NCI-H1092 treated with DMSO at 0.1 percent for 48 hours (cell line): ENCODE results near the gene LRATD1.

ENCODE experiments used
- DNase-seq: peaks from one replicate; lab custom pipeline; 2025; lab: John Stamatoyannopoulos, UW

The LRATD1 gene

DNA sequence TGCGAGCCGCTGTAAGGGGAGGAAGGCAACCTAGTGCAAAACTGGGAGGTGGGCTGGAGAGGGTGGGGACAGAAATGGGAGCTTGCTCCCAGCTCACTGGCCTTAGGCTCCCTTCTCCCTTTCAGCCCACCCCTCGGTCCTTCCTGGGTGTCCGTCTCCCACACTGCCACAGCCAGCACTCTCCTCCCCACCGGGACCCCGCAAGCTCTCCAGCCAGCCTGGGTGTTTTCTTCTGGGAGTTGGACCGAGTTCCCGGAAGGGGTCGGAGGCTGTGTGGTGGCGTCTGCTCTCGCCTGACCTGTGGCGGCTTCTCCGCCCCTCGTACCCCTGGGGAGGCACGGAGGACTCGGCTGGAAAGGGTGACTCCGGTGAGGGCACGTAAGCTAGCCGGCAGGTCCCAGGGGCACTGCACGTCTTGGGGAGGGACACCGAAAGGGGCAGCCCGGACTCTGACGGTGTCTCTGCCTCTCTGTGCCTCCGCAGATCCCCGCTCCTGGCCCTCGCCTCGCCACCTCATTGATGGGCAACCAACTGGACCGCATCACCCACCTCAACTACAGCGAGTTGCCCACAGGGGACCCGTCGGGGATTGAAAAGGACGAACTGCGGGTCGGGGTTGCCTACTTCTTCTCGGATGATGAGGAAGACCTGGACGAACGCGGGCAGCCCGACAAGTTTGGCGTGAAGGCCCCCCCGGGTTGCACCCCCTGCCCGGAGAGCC lies 1.1 kb downstream of the LRATD1 start:
- no peak for DNase-seq

- no peak for DNase-seq
Observed at GRCh38 chr2:14634182-14634488, 1.6 kb downstream of the LRATD1 start.

DNA sequence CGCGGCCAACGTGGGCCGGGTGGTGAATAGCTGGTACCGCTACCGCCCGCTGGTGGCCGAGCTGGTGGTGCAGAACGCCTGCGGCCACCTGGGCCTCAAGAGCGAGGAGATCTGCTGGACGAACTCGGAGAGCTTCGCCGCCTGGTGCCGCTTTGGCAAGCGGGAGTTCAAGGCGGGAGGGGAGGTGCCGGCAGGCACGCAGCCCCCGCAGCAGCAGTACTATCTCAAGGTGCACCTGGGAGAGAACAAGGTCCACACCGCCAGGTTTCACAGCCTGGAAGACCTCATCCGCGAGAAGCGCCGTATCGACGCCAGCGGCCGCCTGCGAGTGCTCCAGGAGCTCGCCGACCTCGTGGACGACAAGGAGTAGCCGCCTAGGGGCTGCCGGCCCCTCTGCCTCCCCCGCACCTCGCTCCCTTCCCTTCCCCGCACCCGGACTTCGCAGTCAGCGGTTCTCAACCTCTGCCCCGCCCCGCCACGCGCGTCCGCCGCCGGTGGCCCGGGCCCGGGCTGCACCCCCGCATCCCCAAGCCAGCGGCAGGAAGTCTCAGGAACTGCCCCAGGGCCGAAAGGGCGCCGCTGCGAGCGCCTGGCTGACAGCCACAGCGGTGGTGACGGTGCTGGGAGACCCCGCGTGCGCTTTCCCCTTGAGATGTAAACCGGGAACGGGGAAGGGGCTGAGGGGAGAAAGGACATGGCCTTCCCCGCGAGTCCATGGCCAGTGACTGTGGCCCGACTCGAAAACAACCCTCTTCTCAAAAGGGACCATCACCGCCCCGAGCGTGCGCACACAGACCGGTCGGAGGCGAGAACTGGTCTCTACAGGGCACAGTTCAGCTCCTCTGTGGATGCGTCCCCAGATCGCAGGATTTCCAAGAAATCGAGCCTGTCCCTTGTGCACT lies 2.2 kb downstream of the LRATD1 start:
- DNase-seq = peak; percentile 70

DNA sequence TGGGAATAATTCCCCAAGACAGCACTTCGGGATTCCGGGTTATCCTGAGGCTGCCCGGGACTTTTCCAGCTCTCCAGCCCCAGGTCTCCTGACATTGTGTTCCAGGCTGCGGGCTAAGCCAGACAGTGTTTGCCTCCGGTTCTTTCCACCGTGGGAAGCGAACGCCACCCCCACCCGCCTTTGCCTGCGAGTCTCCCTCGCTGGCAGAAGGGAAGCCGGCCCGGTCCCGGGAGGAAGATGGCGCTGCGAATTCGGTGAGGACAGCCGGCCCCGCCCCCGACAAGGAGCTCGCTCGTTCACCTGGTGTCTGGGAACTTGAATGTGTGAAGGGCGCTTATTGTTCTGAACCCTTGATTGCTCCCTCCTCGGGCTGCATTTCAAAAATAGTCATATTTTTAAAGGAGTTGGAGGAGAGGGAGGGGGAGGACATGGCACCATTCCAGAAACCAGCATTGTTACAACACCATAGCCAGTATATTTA lies 2.9 kb downstream of the LRATD1 start:
- DNase-seq = peak; percentile 76

DNA sequence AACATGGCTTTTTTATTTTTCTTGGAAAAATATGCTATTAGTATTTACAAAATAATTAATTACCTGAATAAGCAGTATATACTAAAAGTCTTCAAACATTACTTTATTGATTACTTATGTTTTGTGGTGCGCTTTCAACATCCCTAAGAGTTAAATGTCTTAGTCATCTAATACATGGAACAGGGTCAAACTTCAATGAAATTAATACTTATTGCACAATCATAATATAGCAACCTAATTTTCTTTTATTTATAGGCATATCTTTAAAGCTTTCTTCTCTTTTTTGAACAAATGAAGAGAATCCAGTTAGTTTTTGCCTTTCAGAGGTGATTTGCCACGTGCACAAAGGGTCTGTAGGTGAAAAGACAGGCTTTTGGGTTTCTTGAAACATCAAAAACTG lies 6.0 kb downstream of the LRATD1 start:
- no peak for DNase-seq

GRCh38 chr2:14641116-14641515 lies 8.6 kb downstream of the LRATD1 start:
- DNase-seq = no peak

- DNase-seq = no peak
Observed at GRCh38 chr2:14642499-14642898, 10.0 kb downstream of the LRATD1 start.

GRCh38 chr2:14647714-14648113 lies 15.2 kb downstream of the LRATD1 start:
- DNase-seq = no peak

DNA sequence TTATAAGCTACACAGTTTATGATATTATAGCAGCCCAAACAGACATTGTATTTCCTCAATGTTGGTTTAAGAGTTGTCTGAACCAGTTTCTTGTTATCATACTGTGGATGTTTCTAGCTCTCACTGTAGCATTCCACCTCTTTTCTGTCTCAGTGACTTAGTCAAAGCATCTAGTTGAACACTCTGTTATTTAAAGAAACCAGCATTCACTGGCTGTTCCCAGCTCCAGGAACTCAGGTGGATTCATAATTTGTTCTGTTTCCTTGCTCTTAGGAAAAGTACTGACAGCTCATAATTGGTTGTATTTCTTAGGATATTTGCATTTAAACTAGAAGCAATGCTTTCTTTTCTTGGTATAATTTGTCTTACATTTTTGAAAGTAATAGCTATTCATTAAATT lies 17.5 kb downstream of the LRATD1 start:
- no peak for DNase-seq

- no peak for DNase-seq
Observed at GRCh38 chr2:14654835-14655282, 22.3 kb downstream of the LRATD1 start.

DNA sequence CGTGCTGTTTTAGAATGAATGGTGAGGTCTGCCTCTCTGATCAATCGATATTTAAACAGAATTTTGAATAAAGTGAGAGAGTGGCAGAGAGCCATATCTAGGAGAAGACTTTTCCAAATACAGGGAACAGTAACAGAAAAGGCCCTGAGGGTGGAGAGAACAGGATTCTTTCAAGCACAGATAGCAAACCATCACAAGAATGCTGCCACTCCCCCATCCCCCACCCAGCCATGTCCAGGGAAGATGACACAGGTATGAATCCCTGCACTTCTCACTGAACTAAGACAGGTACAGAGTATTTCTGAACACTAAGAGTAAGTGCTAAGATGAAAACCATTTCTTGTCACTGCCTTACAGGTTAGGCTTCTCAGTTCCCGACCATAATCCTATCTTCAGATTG lies 23.6 kb downstream of the LRATD1 start:
- DNase-seq = no peak

DNA sequence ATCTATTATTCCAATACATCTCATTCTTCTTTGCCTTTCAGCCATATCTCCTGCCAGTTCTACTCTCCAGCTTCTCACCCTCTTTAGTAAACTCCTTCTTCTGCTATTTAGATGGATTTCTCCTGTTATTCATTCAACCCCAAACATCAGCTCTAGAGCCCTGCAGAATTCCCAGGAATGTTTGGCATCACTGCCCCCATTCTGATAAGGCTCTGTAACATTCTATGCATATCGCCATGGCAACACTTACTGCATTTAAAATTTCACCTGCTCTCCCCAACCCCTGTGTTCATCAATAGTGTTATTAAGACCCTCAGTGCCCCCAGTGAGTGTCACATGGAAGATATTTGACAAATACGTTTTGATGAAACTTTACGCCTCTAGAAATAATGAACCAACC lies 28.6 kb downstream of the LRATD1 start:
- no peak for DNase-seq

DNA sequence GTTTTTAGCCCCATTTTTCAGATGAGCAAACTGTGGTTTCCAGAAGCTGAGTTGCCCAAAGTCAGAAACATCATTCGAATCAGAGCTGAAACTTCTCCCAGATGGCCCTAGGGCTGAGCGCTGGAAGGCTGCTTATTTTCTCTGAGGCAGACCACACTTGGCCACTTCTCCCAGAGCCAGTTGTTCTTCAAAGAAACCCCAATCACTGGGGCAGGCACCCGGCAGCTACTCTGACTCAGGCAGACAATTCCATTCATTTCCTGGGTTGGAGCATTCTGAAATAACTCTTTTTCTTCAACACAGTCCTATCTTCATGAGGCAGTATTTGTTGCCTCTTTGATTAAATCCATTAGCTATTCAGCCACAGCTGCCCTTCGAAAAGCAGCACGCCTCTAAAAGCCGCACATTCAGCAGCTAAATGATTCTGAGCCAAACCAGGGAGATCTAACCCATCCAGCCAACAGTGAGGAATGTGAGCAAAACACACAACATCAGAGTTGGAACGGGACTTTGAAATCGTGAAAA lies 40.9 kb downstream of the LRATD1 start:
- DNase-seq = no peak

- DNase-seq = no peak
Observed at GRCh38 chr2:14675489-14675888, 43.0 kb downstream of the LRATD1 start.

DNA sequence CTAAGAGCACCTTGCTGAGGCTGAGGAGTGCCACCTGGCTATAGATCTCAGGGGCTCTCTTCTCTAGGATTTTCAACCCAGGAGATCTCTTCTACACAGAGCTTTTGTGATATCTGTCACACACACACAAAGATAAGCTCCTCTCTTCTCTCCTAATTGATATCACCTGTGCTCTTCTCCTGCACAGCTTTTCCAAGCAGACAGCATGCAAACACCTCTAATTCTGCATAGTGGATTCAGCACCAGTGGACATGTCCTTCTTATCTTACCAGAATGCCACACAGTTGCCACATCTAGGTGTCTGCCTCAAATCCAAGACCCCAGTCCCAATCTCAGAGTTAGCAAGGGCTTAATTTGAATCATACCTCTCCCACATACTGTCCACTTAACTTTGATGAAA lies 43.9 kb downstream of the LRATD1 start:
- no peak for DNase-seq

DNA sequence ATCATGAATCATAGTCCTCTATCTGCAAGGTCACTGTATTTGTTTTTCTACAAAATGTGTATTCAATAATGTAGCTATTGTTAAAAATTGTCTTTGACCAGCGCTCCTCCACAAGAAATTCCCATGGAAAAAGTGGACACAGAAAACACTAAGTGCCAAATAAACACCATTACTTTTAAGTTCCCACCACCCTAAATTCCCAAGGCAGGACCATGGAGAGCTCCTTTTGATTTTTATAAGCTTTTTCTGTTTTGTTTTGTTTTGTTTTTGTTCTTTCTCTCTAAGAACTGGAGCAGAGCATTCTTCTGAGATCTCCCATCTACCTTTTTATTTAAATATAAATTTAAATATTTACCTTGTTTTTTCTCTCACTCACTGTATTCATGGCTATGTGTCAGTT lies 44.5 kb downstream of the LRATD1 start:
- no peak for DNase-seq

GRCh38 chr2:14678761-14679160 lies 46.2 kb downstream of the LRATD1 start:
- no peak for DNase-seq

DNA sequence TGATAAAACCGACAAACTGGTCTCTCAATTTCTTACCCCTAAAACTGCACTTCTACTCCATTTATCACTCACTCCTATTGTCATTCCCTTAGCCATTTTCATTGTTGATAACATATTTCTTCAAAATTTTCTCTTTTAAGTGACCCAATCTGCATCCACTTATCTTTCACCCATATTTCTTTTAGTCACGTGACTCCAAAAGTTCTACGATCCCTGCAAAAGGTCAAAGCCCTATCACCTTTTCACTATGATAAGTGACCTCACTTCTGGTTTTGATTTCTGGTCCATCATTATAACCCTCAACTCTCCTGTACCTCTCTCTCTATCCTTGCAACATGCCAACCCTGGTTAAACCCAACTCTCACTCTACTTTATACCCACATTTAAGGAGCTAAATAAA lies 49.1 kb downstream of the LRATD1 start:
- DNase-seq = no peak
